HepG2 (cell line): Measurements from ENCODE around the gene SLC26A9. TPM values are rescaled to one million over a fixed set of nuclear protein-coding genes. Genes with fewer than 3 reads are reported as not detected.

Experiments
- ATAC-seq: fragments of 200-7000 bp; cut with Tn5 transposase; 3 replicates; pipeline ENCODE4 v1.9.1; 2020; ENCODE audit warnings: mild to moderate bottlenecking, moderate library complexity
- BruUV-seq: library from RNA; stranded (reverse); fragments of 400-500 nt; replicated peaks from 2 replicates; lab custom pipeline; 2021; lab: Mats Ljungman, UMichigan
- CTCF ChIA-PET: fragments of 300-600 bp; formaldehyde crosslinking; extraction: SDS; loops from one replicate; lab custom pipeline; 2021; ENCODE audit warnings: low total read pairs, inconsistent platforms, low intra/inter-chr PET ratio; lab: Yijun Ruan, JAX
- POLR2A ChIA-PET: fragments of 350-600 bp; sonication (Branson Sonifier 250); formaldehyde crosslinking; loops from one replicate; lab custom pipeline; 2020; ENCODE audit warnings: antibody characterized with exemption, inconsistent platforms; lab: Yijun Ruan, JAX
- DNase-seq: peaks from one replicate; pipeline ENCODE4 v3.0.0-alpha.2; 2015; ENCODE audit warnings: low spot score
- FAIRE-seq: peaks from 3 replicates; lab custom pipeline; 2011; peaks lifted over from hg19 to GRCh38; lab: Jason Lieb, UNC
- H2AFZ ChIP-seq: one replicate; pipeline ENCODE4 v1.6.1; 2011; ENCODE audit warnings: low read length, inconsistent platforms
- H3K27ac ChIP-seq: fragments of 300-600 bp; 3 replicates; pipeline ENCODE4 v1.8.0; 2011; ENCODE audit warnings: mixed run types, mild to moderate bottlenecking, mixed read lengths, low read length, inconsistent platforms; ENCODE audit not compliant: insufficient read depth; ENCODE audit errors: extremely low read length
- H3K27me3 ChIP-seq, 2 experiments: fragments of 200-600 bp in 1 of 2; 2 replicates in 1 of 2; 3 replicates in 1 of 2; pipeline versions ENCODE4 v1.6.0 to v1.8.0; 2011; ENCODE audit warnings: low read length in 2 of 2, mild to moderate bottlenecking in 2 of 2, moderate library complexity in 2 of 2, inconsistent platforms in 1 of 2; ENCODE audit not compliant: insufficient read depth in 2 of 2, control insufficient read depth in 1 of 2
- H3K36me3 ChIP-seq, 2 experiments: fragments of 200-600 bp in 1 of 2; replicated peaks in 1 of 2; 2 replicates in 1 of 2; 3 replicates in 1 of 2; pipeline versions ENCODE4 v1.5.1 to v1.8.0; 2011; ENCODE audit warnings: low read length in 2 of 2, inconsistent platforms in 1 of 2; ENCODE audit not compliant: insufficient read depth in 2 of 2, control insufficient read depth in 1 of 2
- H3K4me1 ChIP-seq: 2 replicates; pipeline ENCODE4 v1.5.1; 2012; ENCODE audit warnings: low read length, inconsistent platforms; ENCODE audit not compliant: insufficient read depth
- H3K4me2 ChIP-seq: 2 replicates; pipeline ENCODE4 v1.6.0; 2011; ENCODE audit warnings: low read depth, low read length, inconsistent platforms
- H3K4me3 ChIP-seq, 3 experiments: fragments of 200-600 bp in 1 of 3; sonication (generic), shearing (Covaris generic) in 1 of 3; replicated peaks in 1 of 3; 2 replicates each; pipeline ENCODE4 v1.5.1; 2011 to 2016; ENCODE audit warnings: low read length in 3 of 3, inconsistent platforms in 2 of 3, low read depth in 2 of 3, mild to moderate bottlenecking in 2 of 3, control low read depth in 1 of 3, mixed read lengths in 1 of 3; ENCODE audit not compliant: insufficient read depth in 1 of 3
- H3K79me2 ChIP-seq: one replicate; pipeline ENCODE4 v1.6.1; 2011; ENCODE audit warnings: low read length, inconsistent platforms; ENCODE audit not compliant: insufficient read depth
- H3K9ac ChIP-seq: 2 replicates; pipeline ENCODE4 v1.6.0; 2011; ENCODE audit warnings: mild to moderate bottlenecking, low read depth, low read length, inconsistent platforms; ENCODE audit not compliant: insufficient read depth
- H3K9me3 ChIP-seq: 2 replicates; pipeline ENCODE4 v1.5.1; 2012; ENCODE audit warnings: mild to moderate bottlenecking, low read length
- H4K20me1 ChIP-seq: 2 replicates; pipeline ENCODE4 v1.6.0; 2011; ENCODE audit warnings: inconsistent platforms, mild to moderate bottlenecking, low read length, moderate library complexity; ENCODE audit not compliant: insufficient read depth
- PRPF4 ChIP-seq: fragments of 200-400 bp; formaldehyde crosslinking; IDR thresholded peaks from 2 replicates; pipeline ENCODE4 v1.6.1; 2016; ENCODE audit warnings: low read length, low read depth; ENCODE audit not compliant: poor library complexity, severe bottlenecking
- TBX3 ChIP-seq: fragments of 450-650 bp; IDR thresholded peaks from 2 replicates; pipeline ENCODE4 v1.6.1; 2017; ENCODE audit warnings: antibody characterized with exemption, mild to moderate bottlenecking, inconsistent platforms, borderline replicate concordance
- ZBTB40 ChIP-seq, 2 experiments: fragments of 450-650 bp in 1 of 2; sonication (generic) in 1 of 2; formaldehyde crosslinking in 1 of 2; IDR thresholded peaks; 2 replicates each; pipeline versions ENCODE4 v1.6.1 to v1.8.0; 2016 to 2022; ENCODE audit warnings: antibody characterized with exemption in 1 of 2, mild to moderate bottlenecking in 1 of 2, missing genetic modification reagents in 1 of 2
- ZBTB7B ChIP-seq: sonication (generic); formaldehyde crosslinking; IDR thresholded peaks from 2 replicates; pipeline ENCODE4 v1.4.0; 2020; ENCODE audit warnings: missing genetic modification reagents
- ZNF235 ChIP-seq: sonication (generic); formaldehyde crosslinking; IDR thresholded peaks from 2 replicates; pipeline ENCODE4 v1.8.1; 2023; ENCODE audit warnings: mild to moderate bottlenecking, missing genetic modification reagents, borderline replicate concordance
- ZNF317 ChIP-seq: sonication (generic); formaldehyde crosslinking; IDR thresholded peaks from 2 replicates; pipeline ENCODE4 v1.5.0; 2020; ENCODE audit warnings: mild to moderate bottlenecking, missing genetic modification reagents
- ZNF703 ChIP-seq: sonication (generic); formaldehyde crosslinking; IDR thresholded peaks from 2 replicates; pipeline ENCODE4 v1.5.1; 2020; ENCODE audit warnings: missing genetic modification reagents, mild to moderate bottlenecking, moderate library complexity, borderline replicate concordance
- ZNF768 ChIP-seq: sonication (generic); formaldehyde crosslinking; IDR thresholded peaks from 2 replicates; pipeline ENCODE4 v1.4.0; 2020; ENCODE audit warnings: missing genetic modification reagents
- ZNF772 ChIP-seq: sonication (generic); formaldehyde crosslinking; IDR thresholded peaks from 2 replicates; pipeline ENCODE4 v1.5.0; 2020; ENCODE audit warnings: mild to moderate bottlenecking, missing genetic modification reagents
- in situ Hi-C: cut with HindIII; loops from 2 replicates; pipeline ENCODE4 v1.10.0; 2017; ENCODE audit warnings: low pct_unique_long_range_greater_than_20kb; ENCODE audit not compliant: extremely low pct_ligation_motif_present
- intact Hi-C: fragments of 100-400 bp; cut with micrococcal nuclease; formaldehyde crosslinking; loops from one replicate; pipeline ENCODE4 v1.10.0; 2022; ENCODE audit not compliant: unreplicated experiment
- polyA plus RNA-seq, 8 experiments: library from polyadenylated mRNA; depleted of rRNA in 3 of 8; stranded (reverse) in 7 of 8; unstranded in 1 of 8; fragments of >200 nt; fragmentation: Illumina TruSeq in 4 of 8; extraction: Trizol in 4 of 8; gene quantifications; 2 replicates each; pipeline versions ENCODE4 v1.2.1 to v1.2.3, GENCODE V29; 2011 to 2016; ENCODE audit warnings: low read depth in 4 of 8, missing spikeins in 1 of 8, mixed read lengths in 1 of 8; ENCODE audit not compliant: insufficient read depth in 1 of 8
- total RNA-seq, 5 experiments: library from RNA; depleted of rRNA; stranded (reverse); fragments of >200 nt; fragmentation: Illumina TruSeq; extraction: Trizol; gene quantifications; 2 replicates each; pipeline ENCODE4 v1.2.3, GENCODE V29; 2016; ENCODE audit warnings: low read depth in 1 of 5
- TF ChIP-seq, protein P1 (sequence below), 2 experiments: sonication (generic) in 1 of 2; formaldehyde crosslinking in 1 of 2; IDR thresholded peaks; 2 replicates each; pipeline versions ENCODE4 v1.4.0 to v1.6.1; 2016 to 2020; ENCODE audit warnings: borderline replicate concordance in 1 of 2, low read depth in 1 of 2, mild to moderate bottlenecking in 1 of 2, missing genetic modification reagents in 1 of 2

SLC26A9 gene
- total and polyA plus RNA-seq, 2 of the 13 experiments (the other 11 are each of a cell fraction or from before 2014, with no cell fraction given): 0.11 to 0.15 TPM

- H2AFZ ChIP-seq: no peak overlapping the region
- ATAC-seq (no peak), FAIRE-seq (no peak), DNase-seq (no peak)
- CTCF ChIA-PET: no interaction called here
- H3K9me3 ChIP-seq: no peaks in the 10 kb centered on the region
- no peaks in the 10 kb centered on the region for H3K36me3 ChIP-seq
- no peak overlapping the region for H3K4me2 ChIP-seq
- no TSS peak for BruUV-seq
- H3K4me3 ChIP-seq: no peak overlapping the region
- no peaks in the 10 kb centered on the region for H4K20me1 ChIP-seq
- H3K79me2 ChIP-seq: no peaks in the 10 kb centered on the region
- TF ChIP-seq ZNF768 (CRISPR knock-in tag): no peak
- TF ChIP-seq, protein P1, sequence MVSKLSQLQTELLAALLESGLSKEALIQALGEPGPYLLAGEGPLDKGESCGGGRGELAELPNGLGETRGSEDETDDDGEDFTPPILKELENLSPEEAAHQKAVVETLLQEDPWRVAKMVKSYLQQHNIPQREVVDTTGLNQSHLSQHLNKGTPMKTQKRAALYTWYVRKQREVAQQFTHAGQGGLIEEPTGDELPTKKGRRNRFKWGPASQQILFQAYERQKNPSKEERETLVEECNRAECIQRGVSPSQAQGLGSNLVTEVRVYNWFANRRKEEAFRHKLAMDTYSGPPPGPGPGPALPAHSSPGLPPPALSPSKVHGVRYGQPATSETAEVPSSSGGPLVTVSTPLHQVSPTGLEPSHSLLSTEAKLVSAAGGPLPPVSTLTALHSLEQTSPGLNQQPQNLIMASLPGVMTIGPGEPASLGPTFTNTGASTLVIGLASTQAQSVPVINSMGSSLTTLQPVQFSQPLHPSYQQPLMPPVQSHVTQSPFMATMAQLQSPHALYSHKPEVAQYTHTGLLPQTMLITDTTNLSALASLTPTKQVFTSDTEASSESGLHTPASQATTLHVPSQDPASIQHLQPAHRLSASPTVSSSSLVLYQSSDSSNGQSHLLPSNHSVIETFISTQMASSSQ (IDR thresholded peaks at IDR 0.05; ENCODE audit: low read depth): no peak
- TF ChIP-seq, protein P1 (CRISPR knock-in tag; IDR thresholded peaks at IDR 0.05; ENCODE audit: borderline replicate concordance): no peak
- TF ChIP-seq ZBTB40 (IDR thresholded peaks at IDR 0.05): no peak
- no peak for TF ChIP-seq ZBTB40 (CRISPR knock-in tag; IDR thresholded peaks at IDR 0.05)
- no peak for TF ChIP-seq ZNF772 (CRISPR knock-in tag)
- no peak for TF ChIP-seq ZNF235 (CRISPR knock-in tag)
- no peak for TF ChIP-seq ZNF703
- no peak for TF ChIP-seq TBX3
- no peak for TF ChIP-seq ZBTB7B (CRISPR knock-in tag)
- TF ChIP-seq ZNF317 (CRISPR knock-in tag): no peak
- no peak for TF ChIP-seq PRPF4
- POLR2A ChIA-PET: no interaction called here
- intact Hi-C loops (no loop called here), in situ Hi-C loops (no loop called here)
- H3K4me1 ChIP-seq: no peaks in the 10 kb centered on the region
- H3K9ac ChIP-seq: no peak overlapping the region
- H3K27me3 ChIP-seq: no peaks in the 10 kb centered on the region
- no peak overlapping the region for H3K27ac ChIP-seq
These were observed 59.5 kb downstream of the SLC26A9 start for GRCh38 chr1:205883792-205884191.
